Measurements from ENCODE around the gene SAYSD1. TPM values are rescaled to one million over a fixed set of nuclear protein-coding genes. Genes with fewer than 3 reads are reported as not detected.

Gene SAYSD1
- total and polyA plus RNA-seq, 2 experiments from 2014 or later: 8.2 to 10.0 TPM

DNA sequence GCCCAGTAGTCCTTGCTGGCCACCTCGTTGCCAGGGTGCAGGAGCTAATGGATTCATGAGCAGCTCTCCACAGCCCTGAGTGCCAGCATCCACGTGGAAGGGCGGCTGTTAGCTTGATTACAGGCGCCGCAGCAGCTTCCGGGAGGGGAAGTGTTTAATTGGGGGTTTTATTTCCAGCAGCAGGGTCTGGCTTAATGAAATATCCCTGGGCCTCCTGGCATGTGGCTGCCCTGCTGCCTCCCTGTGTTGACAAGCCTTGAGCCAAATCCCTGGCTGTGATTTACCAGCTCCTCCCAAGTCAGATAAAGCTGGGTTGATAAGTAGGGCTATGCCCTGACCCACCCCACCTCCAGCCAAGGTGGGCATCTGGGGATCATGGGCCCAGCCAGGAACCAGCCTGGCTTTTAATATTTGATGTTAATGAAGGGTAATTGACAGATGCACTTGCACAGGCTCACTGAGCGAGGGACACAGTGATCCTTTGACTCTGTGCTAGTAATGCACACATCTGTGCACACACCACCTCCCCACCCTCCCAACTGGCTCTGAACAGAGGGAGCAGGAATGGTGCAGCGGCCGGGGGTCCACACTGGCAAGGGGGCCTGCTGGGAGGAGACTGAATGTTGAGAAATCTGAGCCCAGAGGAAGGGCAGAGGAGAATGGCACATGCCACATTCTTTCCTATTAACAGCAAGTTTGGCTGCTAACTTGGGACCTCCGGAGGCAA, 52.8 kb downstream of the SAYSD1 start:
- Histone ChIP-seq H3K27ac (ENCODE audit: low read depth) (no peak overlapping the region), H3K4me1 (ENCODE audit: insufficient read depth) (no peaks in the 10 kb centered on the region), H3K79me2 (replicated peaks; ENCODE audit: insufficient read depth) (no peaks in the 10 kb centered on the region), H3K9me2 (ENCODE audit: insufficient read depth) (no peaks in the 10 kb centered on the region), H3K4me2 (no peak overlapping the region), H4K20me1 (replicated peaks; ENCODE audit: insufficient read depth) (no peaks in the 10 kb centered on the region; the same call in 1 of the 2 replicates), H3K4me3 (no peak overlapping the region), H2AFZ (no peak overlapping the region), H3K36me3 (ENCODE audit: insufficient read depth) (no peaks in the 10 kb centered on the region), H3F3A (replicated peaks; ENCODE audit: low read depth) (no peaks in the 10 kb centered on the region), H3K27me3 (ENCODE audit: insufficient read depth) (no peaks in the 10 kb centered on the region)
- TF ChIP-seq POLR2AphosphoS5 (IDR thresholded peaks at IDR 0.05; ENCODE audit: low read depth): no peak
- TF ChIP-seq CREB1 (CRISPR knock-in tag; IDR thresholded peaks at IDR 0.05; ENCODE audit: low read depth): no peak
- no peak for TF ChIP-seq EZH2phosphoT487 (IDR thresholded peaks at IDR 0.05; ENCODE audit: unreplicated experiment)
- no peak for TF ChIP-seq EZH2 (IDR thresholded peaks at IDR 0.05; ENCODE audit: low read depth, unreplicated experiment)
- TF ChIP-seq, protein P1, sequence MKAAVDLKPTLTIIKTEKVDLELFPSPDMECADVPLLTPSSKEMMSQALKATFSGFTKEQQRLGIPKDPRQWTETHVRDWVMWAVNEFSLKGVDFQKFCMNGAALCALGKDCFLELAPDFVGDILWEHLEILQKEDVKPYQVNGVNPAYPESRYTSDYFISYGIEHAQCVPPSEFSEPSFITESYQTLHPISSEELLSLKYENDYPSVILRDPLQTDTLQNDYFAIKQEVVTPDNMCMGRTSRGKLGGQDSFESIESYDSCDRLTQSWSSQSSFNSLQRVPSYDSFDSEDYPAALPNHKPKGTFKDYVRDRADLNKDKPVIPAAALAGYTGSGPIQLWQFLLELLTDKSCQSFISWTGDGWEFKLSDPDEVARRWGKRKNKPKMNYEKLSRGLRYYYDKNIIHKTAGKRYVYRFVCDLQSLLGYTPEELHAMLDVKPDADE (IDR thresholded peaks at IDR 0.05): no peak
- no peak for TF ChIP-seq ZNF462 (CRISPR knock-in tag; IDR thresholded peaks at IDR 0.05)
- TF ChIP-seq NANOG (IDR thresholded peaks at IDR 0.05; ENCODE audit: borderline replicate concordance): no peak
- TF ChIP-seq ZNF331 (CRISPR knock-in tag; IDR thresholded peaks at IDR 0.05; ENCODE audit: low read depth): no peak
- no peaks in the 10 kb centered on the region for H3K9me3 Mint-ChIP-seq
- no peak overlapping the region for H3K27ac Mint-ChIP-seq
- peaks cover 2% of the 10 kb centered on the region for H3K27me3 Mint-ChIP-seq (ENCODE audit: insufficient read depth, low read depth, poor library complexity)
- no peak for ATAC-seq
- H3K4me1 Mint-ChIP-seq: no peaks in the 10 kb centered on the region
- H3K36me3 Mint-ChIP-seq (ENCODE audit: low read depth): peaks cover 3% of the 10 kb centered on the region; the same call in 2 of the 3 replicates
- H3K4me3 Mint-ChIP-seq: no peak overlapping the region
- no peak for DNase-seq (ENCODE audit: low spot score)
